ENCODE data around the gene ENDOV.

DNA sequence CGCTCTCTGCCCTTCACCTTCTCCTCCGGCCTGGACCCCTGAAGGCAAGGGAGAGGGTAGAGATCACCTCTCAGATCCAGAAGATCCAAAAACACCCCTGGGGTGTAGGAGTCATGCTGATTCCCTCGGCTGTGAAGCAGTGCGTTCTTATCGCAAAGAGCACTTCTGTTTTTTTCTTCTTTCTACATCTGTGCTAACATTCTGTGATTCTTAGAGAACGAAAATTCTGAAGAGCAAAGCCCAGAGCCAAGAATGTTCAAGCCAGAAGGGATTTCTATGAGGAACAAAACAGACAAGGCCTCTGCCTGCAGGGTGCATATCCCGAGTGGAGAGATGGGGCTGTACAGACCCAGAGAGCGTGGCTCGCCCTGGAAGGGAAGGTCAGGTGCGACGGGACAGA, 44.3 kb downstream of the ENDOV start:
- TF ChIP-seq, protein P1, sequence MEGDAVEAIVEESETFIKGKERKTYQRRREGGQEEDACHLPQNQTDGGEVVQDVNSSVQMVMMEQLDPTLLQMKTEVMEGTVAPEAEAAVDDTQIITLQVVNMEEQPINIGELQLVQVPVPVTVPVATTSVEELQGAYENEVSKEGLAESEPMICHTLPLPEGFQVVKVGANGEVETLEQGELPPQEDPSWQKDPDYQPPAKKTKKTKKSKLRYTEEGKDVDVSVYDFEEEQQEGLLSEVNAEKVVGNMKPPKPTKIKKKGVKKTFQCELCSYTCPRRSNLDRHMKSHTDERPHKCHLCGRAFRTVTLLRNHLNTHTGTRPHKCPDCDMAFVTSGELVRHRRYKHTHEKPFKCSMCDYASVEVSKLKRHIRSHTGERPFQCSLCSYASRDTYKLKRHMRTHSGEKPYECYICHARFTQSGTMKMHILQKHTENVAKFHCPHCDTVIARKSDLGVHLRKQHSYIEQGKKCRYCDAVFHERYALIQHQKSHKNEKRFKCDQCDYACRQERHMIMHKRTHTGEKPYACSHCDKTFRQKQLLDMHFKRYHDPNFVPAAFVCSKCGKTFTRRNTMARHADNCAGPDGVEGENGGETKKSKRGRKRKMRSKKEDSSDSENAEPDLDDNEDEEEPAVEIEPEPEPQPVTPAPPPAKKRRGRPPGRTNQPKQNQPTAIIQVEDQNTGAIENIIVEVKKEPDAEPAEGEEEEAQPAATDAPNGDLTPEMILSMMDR (conservative IDR thresholded peaks at IDR 0.05 in 1 of 2, IDR thresholded peaks at IDR 0.05 in 1 of 2; ENCODE audit: low read depth in 1 of 2, low read length in 2 of 2) = no peak
- no peak for TF ChIP-seq EZH2 (IDR thresholded peaks at IDR 0.05; ENCODE audit: low read length, missing control alignments)

All from fibroblast of lung (primary cell).